ENCODE results near the gene SYNGR2.

Gene SYNGR2

DNA sequence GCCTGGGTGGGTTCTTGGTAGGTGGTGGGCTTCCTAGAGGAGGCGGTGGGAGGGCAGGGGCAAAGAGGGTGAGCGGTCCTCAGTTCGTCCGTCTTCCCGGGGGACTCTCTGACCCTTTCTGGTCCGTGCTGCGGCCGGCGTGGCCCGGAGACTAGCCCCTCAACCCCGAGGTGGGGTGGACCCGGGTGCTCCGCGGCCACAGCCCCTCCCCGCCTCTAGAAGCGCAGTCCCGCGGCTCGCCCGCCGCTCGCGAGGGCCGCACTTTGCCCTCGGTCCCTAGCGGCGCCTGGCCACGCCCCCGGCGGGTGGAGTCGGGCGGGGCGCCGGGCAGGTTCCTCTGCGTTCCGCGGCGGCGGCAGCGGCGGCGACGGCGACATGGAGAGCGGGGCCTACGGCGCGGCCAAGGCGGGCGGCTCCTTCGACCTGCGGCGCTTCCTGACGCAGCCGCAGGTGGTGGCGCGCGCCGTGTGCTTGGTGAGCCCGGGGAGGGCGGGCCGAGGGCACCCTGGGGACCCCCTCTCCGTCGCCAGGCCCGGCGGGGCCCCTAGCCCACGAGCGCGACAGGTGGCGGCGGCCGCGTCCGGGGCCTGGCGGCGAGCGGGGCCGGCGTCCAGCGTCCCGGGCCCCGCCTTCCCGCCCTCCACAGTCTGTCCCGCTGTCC, at the start of gene SYNGR2:
Gene SYNGR2 (plus strand): TSS at position 340 of the 661 bp plus-strand sequence. CDS start 36 bp downstream, at position 376.
- peak; percentile 66 for DNase-seq

DNA sequence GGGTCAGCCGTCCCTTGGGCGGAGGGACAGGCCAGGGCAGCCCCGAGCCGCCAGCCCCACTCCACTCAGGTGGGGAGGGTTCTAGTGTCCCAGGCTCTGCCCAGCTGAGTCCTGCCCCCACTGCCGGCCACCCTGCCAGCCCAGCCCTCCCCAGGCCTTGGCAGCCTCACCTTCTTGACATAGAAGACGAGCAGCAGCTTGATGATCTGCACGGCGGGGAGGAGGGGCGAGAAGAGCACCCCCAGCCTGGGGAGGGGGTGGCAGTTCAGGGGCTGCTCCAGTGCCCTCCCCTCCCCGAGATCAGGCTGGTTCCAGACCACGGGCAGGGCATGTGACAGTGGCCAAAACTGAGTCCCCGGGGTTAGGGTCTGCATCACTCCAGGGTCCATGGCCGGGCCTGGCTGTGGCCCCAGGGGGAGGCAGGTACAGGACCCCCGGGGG, 49.6 kb upstream of the SYNGR2 start:
- DNase-seq: no peak

DNA sequence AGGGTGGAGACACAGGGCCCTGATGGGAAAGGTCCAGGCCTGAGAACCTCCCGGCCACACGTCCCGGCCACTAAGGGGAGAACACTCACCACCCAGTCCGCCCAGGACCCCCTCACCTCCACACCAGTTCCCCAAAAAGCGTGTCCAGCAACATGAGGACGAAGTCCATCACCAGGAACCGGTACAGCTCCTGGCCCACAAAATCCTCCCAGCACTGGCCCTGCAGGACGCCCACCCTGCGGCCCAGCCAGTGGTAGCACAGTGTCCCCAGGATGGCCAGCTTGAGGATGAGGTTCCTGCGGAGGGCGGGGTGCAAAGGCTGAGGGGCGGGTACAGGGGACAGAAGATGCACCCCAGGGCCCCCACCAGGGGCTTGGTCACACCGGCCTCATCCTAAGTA, 47.8 kb upstream of the SYNGR2 start:
- DNase-seq: no peak

DNA sequence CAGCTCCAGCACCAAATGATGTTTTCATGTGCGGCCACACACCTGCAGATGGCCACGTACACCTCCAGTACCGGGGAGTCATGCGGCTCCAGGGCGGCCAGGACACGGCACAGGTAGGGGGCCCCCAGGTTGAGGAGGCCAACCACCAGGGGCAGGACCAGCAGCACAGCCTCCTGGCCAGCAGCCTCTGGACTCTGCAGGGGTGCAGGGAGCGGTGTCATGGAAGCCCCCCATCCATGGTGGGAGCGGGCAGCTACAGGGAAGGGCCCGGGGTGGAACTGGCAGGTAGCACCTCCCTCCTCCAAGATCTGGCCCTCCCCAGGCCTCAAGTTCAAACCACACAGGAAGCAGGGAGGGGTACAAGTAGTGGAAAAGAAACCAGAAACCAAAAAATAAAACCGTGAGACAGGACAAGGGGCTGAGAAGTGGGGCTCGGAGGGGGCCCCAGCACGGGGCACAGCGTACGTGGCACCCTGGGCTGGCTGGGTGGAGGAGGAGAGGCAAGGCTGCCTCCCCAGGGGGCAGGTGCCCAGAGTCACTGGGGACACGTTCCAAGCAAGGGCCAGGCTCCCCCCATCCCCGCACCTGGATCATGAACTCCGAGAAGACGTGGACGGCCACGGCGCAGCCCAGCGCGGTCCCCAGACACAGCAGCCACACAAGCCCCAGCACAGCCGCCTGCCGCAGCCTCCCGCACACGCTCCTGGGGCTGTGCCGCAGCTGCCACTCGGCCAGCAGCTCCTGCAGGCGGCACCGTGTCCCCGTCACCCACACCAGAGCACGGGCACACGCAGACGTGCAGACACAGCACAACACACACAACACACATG, 47.2 kb upstream of the SYNGR2 start:
- no peak for DNase-seq

GRCh38 chr17:78121801-78122215, 46.6 kb upstream of the SYNGR2 start:
- no peak for DNase-seq

- DNase-seq: no peak
These were observed 46.0 kb upstream of the SYNGR2 start for GRCh38 chr17:78122216-78122930.

GRCh38 chr17:78122931-78123249, 45.5 kb upstream of the SYNGR2 start:
- no peak for DNase-seq

DNA sequence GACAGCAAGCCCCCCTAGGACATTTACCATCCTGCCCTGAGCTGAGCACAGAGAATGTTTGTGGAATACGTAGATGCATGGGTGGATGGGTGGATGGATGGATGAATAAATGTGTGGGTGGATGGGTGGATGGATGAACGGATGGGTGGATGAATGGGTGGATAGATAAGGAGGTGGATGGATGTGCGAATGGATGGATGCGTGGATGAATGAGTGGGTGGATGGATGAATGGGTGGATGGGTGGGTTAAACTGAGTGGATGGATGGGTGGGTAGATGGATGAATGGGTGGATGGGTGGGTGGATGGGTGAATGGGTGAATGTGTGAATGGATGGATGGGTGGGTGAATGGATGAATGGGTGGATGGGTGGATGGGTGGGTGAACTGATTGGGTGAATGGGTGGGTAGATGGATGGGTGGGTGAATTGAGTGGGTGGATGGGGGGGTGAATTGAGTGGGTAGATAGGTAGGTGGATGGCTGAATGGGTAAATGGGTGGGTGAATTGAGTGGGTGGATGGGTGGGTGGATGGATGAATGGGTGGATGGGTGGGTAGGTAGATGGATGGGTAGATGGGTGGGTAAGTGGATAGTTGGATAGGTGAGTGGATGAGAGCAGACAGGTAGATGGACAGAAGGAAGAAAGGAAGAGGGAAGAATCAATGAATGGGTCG, 45.0 kb upstream of the SYNGR2 start:
- no peak for DNase-seq

- peak; percentile 88 for DNase-seq
These were observed 44.1 kb upstream of the SYNGR2 start for GRCh38 chr17:78124081-78124835.

DNA sequence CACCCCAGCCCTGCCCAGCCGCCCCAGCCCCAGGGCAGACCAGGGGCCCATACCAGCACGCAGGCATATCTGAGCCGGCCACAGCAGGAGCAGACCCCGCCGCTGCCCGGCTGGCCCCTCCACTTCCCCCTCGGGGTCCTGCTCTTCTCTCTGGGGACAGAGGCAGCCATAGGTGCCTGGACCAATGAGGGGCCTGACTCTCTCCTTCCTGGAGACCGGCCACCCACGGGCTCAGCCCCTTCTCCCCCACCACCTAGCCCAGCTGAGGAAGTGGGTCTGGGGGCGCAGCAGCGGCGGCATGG, 43.6 kb upstream of the SYNGR2 start:
- DNase-seq: no peak

DNA sequence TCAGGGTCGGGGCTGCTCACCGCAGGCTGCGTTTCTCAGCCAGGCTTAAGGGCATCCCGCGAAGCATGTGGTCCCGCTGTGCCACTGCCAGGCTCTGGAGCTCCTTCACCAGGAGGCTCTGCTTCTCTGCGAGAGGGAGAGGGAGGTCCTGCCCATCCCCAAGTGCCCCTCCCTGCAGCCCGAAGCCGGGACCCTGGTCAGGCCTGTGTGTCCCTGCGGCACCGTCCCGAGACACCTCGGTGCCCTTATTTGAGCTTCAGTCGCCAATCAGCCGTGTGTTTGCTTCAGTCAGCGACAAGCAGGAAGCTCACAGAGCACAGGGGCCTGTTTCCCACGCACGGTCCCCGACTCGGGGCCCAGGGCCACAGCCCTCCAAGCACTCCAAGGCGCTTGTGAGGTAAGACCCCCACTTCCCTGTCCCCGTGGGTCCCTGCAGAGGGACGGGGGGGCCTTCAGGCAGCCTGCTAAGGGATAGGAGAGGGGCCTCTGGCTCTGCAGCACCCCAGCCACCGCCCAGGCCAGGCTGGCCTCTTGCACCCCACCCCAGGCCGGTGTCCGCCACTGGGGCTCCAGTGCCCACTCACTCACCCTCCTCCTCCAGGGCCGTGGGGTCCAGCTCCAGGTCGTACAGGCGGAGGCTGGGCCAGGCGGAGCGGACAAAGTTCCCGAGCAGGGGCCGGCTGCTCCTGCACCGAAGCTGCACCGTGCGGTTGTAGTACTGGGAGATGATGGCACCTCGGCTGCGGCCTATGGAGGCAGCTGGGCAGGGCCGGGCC, 43.1 kb upstream of the SYNGR2 start:
- DNase-seq: no peak

DNA sequence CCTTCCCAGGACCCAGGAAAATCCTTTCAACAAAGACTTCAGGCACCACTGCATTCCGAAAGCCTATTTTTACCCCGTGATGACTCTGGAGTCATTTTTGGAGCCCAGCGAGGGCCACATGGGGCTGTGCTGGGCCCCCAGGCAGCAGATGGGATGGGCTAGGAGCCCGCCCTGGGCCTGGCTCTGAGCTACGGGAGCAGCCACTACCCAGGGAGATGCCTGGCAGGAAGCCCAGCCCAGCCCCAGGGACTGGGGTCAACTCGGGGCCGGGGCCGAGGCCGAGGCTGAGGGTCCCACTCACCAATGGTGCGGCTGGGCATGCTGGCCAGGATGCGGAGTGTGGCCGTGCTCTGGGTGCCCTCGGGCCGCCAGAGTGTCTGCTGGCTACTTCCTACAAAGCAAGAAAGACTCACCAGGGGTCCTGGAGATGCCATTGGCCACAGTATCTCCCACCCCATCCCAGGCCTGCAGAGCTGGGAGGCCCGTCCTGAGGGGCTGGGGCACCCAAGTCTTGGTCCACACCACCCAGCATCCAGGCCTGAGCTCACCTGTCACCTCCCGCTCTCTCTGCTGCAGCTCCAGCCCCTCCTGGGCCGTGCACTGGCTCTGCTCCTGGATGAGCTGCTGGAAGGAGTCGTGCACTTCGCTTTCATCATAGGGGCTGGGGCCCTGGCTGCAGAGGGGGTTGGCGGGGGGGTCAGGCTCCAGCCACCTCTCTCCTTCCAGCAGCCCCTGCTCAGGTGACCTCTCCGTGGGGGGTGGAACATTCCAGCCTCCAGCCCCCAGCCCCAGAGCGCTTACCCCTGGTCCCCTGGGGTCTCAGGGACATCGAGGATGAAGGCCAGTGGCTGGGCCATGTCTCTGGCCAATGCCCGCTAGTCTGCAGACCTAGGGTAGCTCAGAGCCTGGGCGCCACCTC, 42.1 kb upstream of the SYNGR2 start:
- DNase-seq: no peak

GRCh38 chr17:78126895-78127238, 41.5 kb upstream of the SYNGR2 start:
- no peak for DNase-seq

DNA sequence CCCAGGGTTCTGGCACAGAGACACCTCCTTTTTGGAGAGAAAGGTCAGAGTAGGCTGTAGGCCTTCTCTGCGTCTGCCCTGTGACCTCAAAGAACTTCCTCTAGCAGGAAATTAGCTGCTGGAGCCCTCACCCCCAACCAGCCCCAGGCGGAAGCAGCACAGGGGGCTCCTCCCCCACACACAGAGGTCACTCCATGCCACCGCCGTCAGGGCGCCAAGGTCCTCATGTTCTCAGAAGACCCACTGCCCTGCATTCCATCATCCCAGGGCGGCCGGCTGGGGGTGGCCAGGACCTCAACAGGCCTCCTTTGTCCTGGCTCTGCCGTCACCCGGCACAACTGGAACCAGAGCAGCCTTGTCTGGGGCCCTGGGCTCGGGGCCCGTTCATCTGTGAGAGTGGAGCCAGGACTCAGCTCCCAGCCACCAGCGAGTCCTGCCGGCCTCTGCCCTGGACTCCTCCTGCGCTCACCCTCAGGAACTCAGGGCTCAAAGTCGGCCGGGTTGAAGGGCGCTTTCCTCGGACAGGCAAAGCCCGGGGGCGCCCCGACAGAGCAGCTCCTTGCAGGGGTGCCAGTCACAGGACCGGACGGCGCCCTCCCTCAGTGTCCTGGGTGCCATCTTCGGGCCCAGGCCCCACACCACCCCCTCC, 41.0 kb upstream of the SYNGR2 start:
- peak; percentile 86 for DNase-seq

GRCh38 chr17:78127888-78128550, 40.4 kb upstream of the SYNGR2 start:
- no peak for DNase-seq

- DNase-seq: peak; percentile 47
These were observed 39.6 kb upstream of the SYNGR2 start, which contains the start of gene TMC6 for GRCh38 chr17:78128551-78129350. TMC6 (minus strand) TSS chr17:78128755; CDS start chr17:78126832, 1,923 bp downstream.

DNA sequence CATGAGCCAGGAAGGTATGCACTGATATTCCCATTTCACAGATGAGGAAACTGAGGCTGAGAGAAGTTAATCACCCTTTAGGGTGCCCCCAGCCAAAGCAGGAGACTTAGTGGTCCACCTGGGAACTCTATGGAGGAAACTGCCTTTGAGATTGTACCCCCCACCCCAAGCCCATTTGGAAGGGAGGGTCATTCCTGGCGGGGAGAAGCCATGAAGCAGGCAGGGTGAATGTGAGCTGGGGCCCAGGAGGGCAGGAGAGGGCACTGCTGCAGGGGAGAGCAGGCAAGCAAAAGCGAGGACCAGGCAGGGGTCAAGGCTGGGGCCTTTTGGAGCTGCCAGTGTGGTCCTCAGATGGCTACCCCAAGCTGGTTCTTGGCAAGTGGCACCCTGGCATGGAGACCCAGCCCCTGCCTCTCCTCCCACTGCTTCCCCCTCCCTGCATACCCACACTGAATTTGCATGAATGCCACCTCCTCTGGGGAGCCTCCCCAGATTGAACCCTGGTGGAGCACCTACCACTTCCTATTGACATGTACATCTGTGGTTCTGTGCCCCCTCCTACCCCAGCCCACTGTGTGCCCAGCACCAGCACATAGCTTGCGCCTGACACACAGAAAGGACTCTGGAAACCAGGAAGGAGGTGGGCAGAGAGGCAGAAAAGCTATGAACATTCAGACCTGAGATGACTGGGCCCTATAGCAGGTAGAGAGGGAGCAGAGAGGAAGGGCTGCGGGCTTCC, 38.9 kb upstream of the SYNGR2 start:
- peak; percentile 21 for DNase-seq

GRCh38 chr17:78130090-78130436, 38.3 kb upstream of the SYNGR2 start:
- DNase-seq: no peak
